K562 (cell line): ENCODE measurements around the gene SYT8. TPM values are rescaled to one million over a fixed set of nuclear protein-coding genes. Genes with fewer than 3 reads are reported as not detected.

Experiments
- ATAC-seq: fragments of 200-7000 bp; cut with Tn5 transposase; 3 replicates; pipeline ENCODE4 v1.9.1; 2020; ENCODE audit warnings: moderate library complexity
- BruUV-seq: library from RNA; stranded (reverse); fragments of 400-500 nt; replicated peaks from 2 replicates; lab custom pipeline; 2021; lab: Mats Ljungman, UMichigan
- CTCF ChIA-PET: fragments of 300-600 bp; formaldehyde crosslinking; extraction: SDS; loops from one replicate; lab custom pipeline; 2021; ENCODE audit warnings: low intra/inter-chr PET ratio; lab: Yijun Ruan, JAX
- POLR2A ChIA-PET: fragments of 300-600, 350-650 bp; sonication (Branson Sonifier 250); formaldehyde crosslinking; extraction: SDS; loops from one replicate; lab custom pipeline; 2021; ENCODE audit warnings: antibody characterized with exemption, inconsistent platforms; lab: Yijun Ruan, JAX
- DNase-seq, 4 experiments: peaks; one replicate each; pipeline versions ENCODE4 v3.0.0 to v3.0.0-alpha.2; 2011 to 2018; ENCODE audit warnings: low spot score in 3 of 4, mixed read lengths in 3 of 4; ENCODE audit errors: extremely low read depth in 1 of 4
- FAIRE-seq: peaks from 2 replicates; lab custom pipeline; 2011; peaks lifted over from hg19 to GRCh38; lab: Jason Lieb, UNC
- H2AFZ ChIP-seq: 2 replicates; pipeline ENCODE4 v1.6.0; 2011; ENCODE audit warnings: low read depth, low read length, control low read depth, inconsistent platforms
- H3K27ac ChIP-seq: fragments of 200-600 bp; 3 replicates; pipeline ENCODE4 v1.8.0; 2011; ENCODE audit warnings: low read depth, mild to moderate bottlenecking, control low read depth, inconsistent platforms, low read length, moderate library complexity, mixed read lengths; ENCODE audit errors: extremely low read depth
- H3K27me3 ChIP-seq, 2 experiments: fragments of 300-600 bp in 1 of 2; 2 replicates in 1 of 2; 3 replicates in 1 of 2; pipeline versions ENCODE4 v1.6.0 to v1.8.0; 2011; ENCODE audit warnings: inconsistent platforms in 2 of 2, low read length in 2 of 2, mild to moderate bottlenecking in 1 of 2, mixed read lengths in 1 of 2, moderate library complexity in 1 of 2; ENCODE audit not compliant: control insufficient read depth in 2 of 2, insufficient read depth in 2 of 2
- H3K36me3 ChIP-seq: fragments of 300-600 bp; 3 replicates; pipeline ENCODE4 v1.8.0; 2011; ENCODE audit warnings: mild to moderate bottlenecking, low read length, inconsistent platforms; ENCODE audit not compliant: control insufficient read depth, insufficient read depth
- H3K4me1 ChIP-seq, 2 experiments: fragments of 200-600 bp in 1 of 2; replicated peaks in 1 of 2; 2 replicates in 1 of 2; 3 replicates in 1 of 2; pipeline versions ENCODE4 v1.5.1 to v1.8.0; 2011; ENCODE audit warnings: inconsistent platforms in 2 of 2, low read length in 2 of 2, mild to moderate bottlenecking in 1 of 2, mixed read lengths in 1 of 2, moderate library complexity in 1 of 2; ENCODE audit not compliant: control insufficient read depth in 2 of 2, insufficient read depth in 2 of 2
- H3K4me2 ChIP-seq: 2 replicates; pipeline ENCODE4 v1.6.1; 2011; ENCODE audit warnings: low read length, control low read depth, inconsistent platforms, mixed read lengths; ENCODE audit not compliant: insufficient read depth
- H3K4me3 ChIP-seq: fragments of 200-600 bp; sonication (generic), shearing (Covaris generic); 2 replicates; pipeline ENCODE4 v1.5.1; 2016; ENCODE audit warnings: control low read depth, inconsistent platforms
- H3K79me2 ChIP-seq: fragments of 200-600 bp; 3 replicates; pipeline ENCODE4 v1.8.0; 2011; ENCODE audit warnings: low read length, inconsistent platforms; ENCODE audit not compliant: control insufficient read depth, insufficient read depth
- H3K9ac ChIP-seq, 2 experiments: 2 replicates each; pipeline versions ENCODE4 v1.6.0 to v1.6.1; 2011; ENCODE audit warnings: low read depth in 2 of 2, low read length in 2 of 2, control low read depth in 1 of 2, inconsistent platforms in 1 of 2, mild to moderate bottlenecking in 1 of 2, mixed read lengths in 1 of 2; ENCODE audit not compliant: insufficient read depth in 1 of 2
- H3K9me1 ChIP-seq: one replicate; pipeline ENCODE4 v1.6.0; 2011; ENCODE audit warnings: inconsistent platforms, mild to moderate bottlenecking, low read length, moderate library complexity; ENCODE audit not compliant: control insufficient read depth, insufficient read depth
- H3K9me3 ChIP-seq: replicated peaks from 2 replicates; pipeline ENCODE4 v1.5.1; 2011; ENCODE audit warnings: low read depth, low read length, inconsistent platforms; ENCODE audit not compliant: control insufficient read depth, insufficient read depth
- H4K20me1 ChIP-seq: replicated peaks from 2 replicates; pipeline ENCODE4 v1.6.1; 2011; ENCODE audit warnings: low read length, inconsistent platforms, mixed read lengths; ENCODE audit not compliant: control insufficient read depth, insufficient read depth
- RB1 ChIP-seq: fragments of 450-650 bp; IDR thresholded peaks from 2 replicates; pipeline ENCODE4 v1.6.1; 2017; ENCODE audit warnings: low read depth, mild to moderate bottlenecking
- ZNF561 ChIP-seq: fragments of 450-650 bp; formaldehyde crosslinking; conservative IDR thresholded peaks from 2 replicates; pipeline ENCODE4 v1.4.0; 2020; ENCODE audit warnings: mild to moderate bottlenecking, moderate library complexity
- WGBS: fragments of 100-300 bp; shearing (Covaris generic); methylation state at CpG from one replicate; pipeline ENCODE4 v1.1.6; 2016; ENCODE audit warnings: low coverage, mixed read lengths; ENCODE audit not compliant: insufficient coverage; ENCODE audit errors: missing lambda C conversion rate; 5-methylcytosine and 5-hydroxymethylcytosine counted together
- in situ Hi-C: fragments of 300-500 bp; cut with MboI; formaldehyde crosslinking; loops from 4 replicates; pipeline ENCODE4 v1.15.0; 2018; ENCODE audit warnings: inconsistent platforms, mixed read lengths
- intact Hi-C: fragments of 100-400 bp; cut with micrococcal nuclease; formaldehyde crosslinking; loops from 2 replicates; pipeline ENCODE4 v1.14.2; 2022
- polyA plus RNA-seq, 8 experiments: library from polyadenylated mRNA; depleted of rRNA in 4 of 8; stranded (reverse) in 5 of 8; unstranded in 3 of 8; fragments of >200 nt; fragmentation: Nextera tagmentation in 2 of 8; fragmentation: Illumina TruSeq in 1 of 8; extraction: Ambion mirVana in 2 of 8; extraction: Trizol in 1 of 8; gene quantifications; 2 replicates each; pipeline versions ENCODE4 v1.2.1 to v1.2.3, GENCODE V29; 2011 to 2014; ENCODE audit warnings: inconsistent platforms in 1 of 8, missing spikeins in 1 of 8
- total RNA-seq, 7 experiments: library from RNA; depleted of rRNA in 6 of 7; stranded (reverse); fragments of >200 nt in 6 of 7; fragmentation: Illumina TruSeq in 2 of 7; extraction: Trizol in 2 of 7; gene quantifications; 2 replicates each; pipeline versions ENCODE4 v1.2.1 to v1.2.3, GENCODE V29; 2011 to 2021; ENCODE audit warnings: low replicate concordance in 1 of 7
- TF ChIP-seq, protein P1 (sequence below), 3 experiments: IDR thresholded peaks in 2 of 3; conservative IDR thresholded peaks in 1 of 3; 2 replicates each; pipeline ENCODE4 v1.5.1; 2011 to 2012; ENCODE audit warnings: low read length in 3 of 3, mild to moderate bottlenecking in 3 of 3, control low read depth in 2 of 3, improper control_type of control experiment in 1 of 3, inconsistent platforms in 1 of 3, low read depth in 1 of 3, mixed read lengths in 1 of 3, moderate library complexity in 1 of 3; ENCODE audit not compliant: insufficient read depth in 2 of 3
- TF ChIP-seq, protein P2 (sequence below): sonication (generic); formaldehyde crosslinking; IDR thresholded peaks from 2 replicates; pipeline ENCODE4 v1.8.1; 2023; ENCODE audit warnings: mild to moderate bottlenecking, missing genetic modification reagents
- TF ChIP-seq, protein P3 (sequence below): sonication (generic); formaldehyde crosslinking; IDR thresholded peaks from 2 replicates; pipeline ENCODE4 v1.9.0; 2022; ENCODE audit warnings: mild to moderate bottlenecking, missing genetic modification reagents

The SYT8 gene
- total and polyA plus RNA-seq, 9 of the 15 experiments (the other 6 are each of a cell fraction or from before 2014, with no cell fraction given), result not detected

DNA sequence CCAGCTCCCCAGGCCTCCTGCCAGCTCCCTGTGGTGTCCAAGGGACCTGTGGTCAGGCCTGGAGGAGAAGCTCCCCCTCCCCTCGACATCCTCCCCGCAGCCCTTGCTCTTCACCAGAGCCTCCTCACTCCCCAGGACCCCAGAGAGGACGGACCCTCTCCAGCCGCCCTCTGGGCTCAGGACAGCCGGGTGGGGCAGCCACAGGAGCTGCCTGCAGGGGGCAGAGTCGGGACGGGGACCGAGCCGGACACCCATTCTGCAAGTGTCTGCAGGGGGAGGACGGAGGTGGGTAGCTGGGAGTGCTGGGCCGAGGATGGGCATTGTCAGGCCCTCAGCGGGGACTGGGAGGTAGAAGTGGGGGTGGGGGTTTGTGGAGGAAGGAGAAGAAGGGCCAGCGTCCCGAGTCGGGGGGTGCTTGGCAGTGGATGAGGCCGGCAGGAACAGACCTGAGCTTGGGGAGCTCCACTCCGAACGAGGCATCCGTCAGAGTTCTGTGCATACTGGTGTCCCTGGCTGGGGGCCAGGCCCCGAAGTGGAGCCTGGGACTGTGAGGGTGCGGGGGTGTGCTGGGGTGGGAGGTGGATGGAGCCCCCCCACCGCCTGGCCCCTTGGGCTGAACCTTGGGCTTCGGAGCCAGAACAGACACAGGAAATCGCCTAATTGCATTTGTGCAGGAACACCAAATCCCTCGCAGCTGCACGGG lies 41.7 kb downstream of the SYT8 start (continued):
- TF ChIP-seq, protein P1, sequence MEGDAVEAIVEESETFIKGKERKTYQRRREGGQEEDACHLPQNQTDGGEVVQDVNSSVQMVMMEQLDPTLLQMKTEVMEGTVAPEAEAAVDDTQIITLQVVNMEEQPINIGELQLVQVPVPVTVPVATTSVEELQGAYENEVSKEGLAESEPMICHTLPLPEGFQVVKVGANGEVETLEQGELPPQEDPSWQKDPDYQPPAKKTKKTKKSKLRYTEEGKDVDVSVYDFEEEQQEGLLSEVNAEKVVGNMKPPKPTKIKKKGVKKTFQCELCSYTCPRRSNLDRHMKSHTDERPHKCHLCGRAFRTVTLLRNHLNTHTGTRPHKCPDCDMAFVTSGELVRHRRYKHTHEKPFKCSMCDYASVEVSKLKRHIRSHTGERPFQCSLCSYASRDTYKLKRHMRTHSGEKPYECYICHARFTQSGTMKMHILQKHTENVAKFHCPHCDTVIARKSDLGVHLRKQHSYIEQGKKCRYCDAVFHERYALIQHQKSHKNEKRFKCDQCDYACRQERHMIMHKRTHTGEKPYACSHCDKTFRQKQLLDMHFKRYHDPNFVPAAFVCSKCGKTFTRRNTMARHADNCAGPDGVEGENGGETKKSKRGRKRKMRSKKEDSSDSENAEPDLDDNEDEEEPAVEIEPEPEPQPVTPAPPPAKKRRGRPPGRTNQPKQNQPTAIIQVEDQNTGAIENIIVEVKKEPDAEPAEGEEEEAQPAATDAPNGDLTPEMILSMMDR (IDR thresholded peaks at IDR 0.05 in 2 of 3, conservative IDR thresholded peaks at IDR 0.05 in 1 of 3; ENCODE audit: insufficient read depth in 2 of 3, low read depth in 1 of 3, low read length in 3 of 3), result peak; percentile 66 to 86 (median 78)
- TF ChIP-seq, protein P2, sequence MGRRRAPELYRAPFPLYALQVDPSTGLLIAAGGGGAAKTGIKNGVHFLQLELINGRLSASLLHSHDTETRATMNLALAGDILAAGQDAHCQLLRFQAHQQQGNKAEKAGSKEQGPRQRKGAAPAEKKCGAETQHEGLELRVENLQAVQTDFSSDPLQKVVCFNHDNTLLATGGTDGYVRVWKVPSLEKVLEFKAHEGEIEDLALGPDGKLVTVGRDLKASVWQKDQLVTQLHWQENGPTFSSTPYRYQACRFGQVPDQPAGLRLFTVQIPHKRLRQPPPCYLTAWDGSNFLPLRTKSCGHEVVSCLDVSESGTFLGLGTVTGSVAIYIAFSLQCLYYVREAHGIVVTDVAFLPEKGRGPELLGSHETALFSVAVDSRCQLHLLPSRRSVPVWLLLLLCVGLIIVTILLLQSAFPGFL (CRISPR knock-in tag), result no peak
- peak; percentile 22; the same call in 1 of the 2 replicates for TF ChIP-seq RB1

DNA sequence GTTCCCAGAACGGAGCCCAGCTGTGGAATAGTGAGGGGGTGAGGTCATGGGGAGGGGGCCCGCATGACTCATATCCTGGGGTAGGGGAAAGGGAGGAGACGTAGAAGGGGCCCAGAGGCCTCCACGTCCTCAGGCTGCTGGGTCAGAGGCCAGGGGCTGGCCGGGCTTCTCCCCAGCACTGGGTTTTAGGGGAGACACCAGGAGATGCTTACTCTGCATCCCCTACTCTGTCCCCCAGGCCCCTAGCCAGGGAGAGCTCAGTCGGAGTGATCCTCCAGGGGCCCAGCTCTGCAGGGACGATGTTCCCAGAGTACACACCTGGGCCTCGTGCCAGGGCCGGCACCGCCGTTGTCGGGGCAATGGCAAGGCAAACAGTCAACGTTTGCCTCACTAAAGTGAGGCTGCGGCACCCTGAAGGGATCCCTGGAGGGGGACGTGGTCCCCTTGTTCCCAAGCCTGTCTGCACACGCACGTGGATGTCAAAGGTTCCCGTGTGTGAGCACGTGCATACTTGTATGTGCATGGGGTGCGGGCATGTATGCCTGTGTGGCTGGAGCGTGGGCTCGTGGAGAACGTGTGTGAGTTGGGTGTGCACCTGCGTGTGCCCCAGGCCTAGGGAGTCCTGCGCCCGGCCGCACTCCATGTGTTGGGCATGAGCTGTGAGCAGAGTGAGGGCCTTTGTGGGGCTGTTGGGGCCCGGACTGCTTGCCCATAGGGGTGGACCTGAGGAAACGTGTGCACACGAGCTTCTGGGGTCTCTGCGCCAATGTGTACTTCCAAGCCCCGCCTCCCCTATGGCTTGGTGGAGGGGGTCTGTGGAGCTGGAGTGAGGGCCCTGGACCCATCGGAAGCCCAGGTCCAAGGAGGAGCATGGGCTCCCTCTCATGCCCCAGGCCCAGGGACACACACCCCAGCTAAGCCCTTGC lies 42.7 kb downstream of the SYT8 start:
- in situ Hi-C loops, result loop anchor here (10.0 kb wide), 1 partner anchor 127 kb away; no protein-coding TSS in a partner anchor
- TF ChIP-seq ZNF561 (CRISPR knock-in tag), result no peak
- TF ChIP-seq, protein P3, sequence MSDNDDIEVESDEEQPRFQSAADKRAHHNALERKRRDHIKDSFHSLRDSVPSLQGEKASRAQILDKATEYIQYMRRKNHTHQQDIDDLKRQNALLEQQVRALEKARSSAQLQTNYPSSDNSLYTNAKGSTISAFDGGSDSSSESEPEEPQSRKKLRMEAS (CRISPR knock-in tag), result peak; percentile 27; the same call in 1 of the 2 replicates
- TF ChIP-seq, all 486 proteins: peak for 1
- Histone ChIP-seq H3K9ac (no peak overlapping the region), H3K9me3 (no peaks in the 10 kb centered on the region), H3K9me1 (no peaks in the 10 kb centered on the region), H3K4me2 (no peak overlapping the region), H3K27me3 (peaks cover 3 to 56% of the 10 kb centered on the region in 2 experiments; a peak in 3 of 5 replicates), H3K4me3 (no peak overlapping the region), H4K20me1 (0 out of 2 replicates have a peak, but pooled peaks cover 3% of the 10 kb centered on the region), H3K79me2 (no peaks in the 10 kb centered on the region), H3K4me1 (peaks cover 0 to 42% of the 10 kb centered on the region in 2 experiments; a peak in 2 of 5 replicates), H2AFZ (no peak overlapping the region), H3K27ac (no peak overlapping the region), H3K36me3 (no peaks in the 10 kb centered on the region)
- DNase-seq, result no peak
- ChIA-PET CTCF (interaction anchor here (1.2 kb wide), 1 partner anchor 123 kb away, joined by 4 read pairs; no protein-coding TSS in a partner anchor), POLR2A (no interaction called here)
- intact Hi-C loops, result loop anchor here (5.0 kb wide), 1 partner anchor 185 kb away; no protein-coding TSS in a partner anchor
- BruUV-seq, result no TSS peak
- no peak for FAIRE-seq
- WGBS, result 16% methylated on average over 31 of the region's 33 CpGs
- no peak for ATAC-seq
